Subcutaneous adipose tissue (tissue), 4 donors: ENCODE data around the gene PTGER3. TPM values are rescaled to one million over a fixed set of nuclear protein-coding genes. Genes with fewer than 3 reads are reported as not detected.

Experiments used
- CTCF ChIP-seq: fragments of 450-650 bp; IDR thresholded peaks from one replicate; pipeline ENCODE4 v1.5.1; 2016; ENCODE audit warnings: low read depth, mild to moderate bottlenecking, control low read depth, antibody characterized with exemption, moderate library complexity
- total RNA-seq, 4 donors: library from RNA; depleted of rRNA; stranded (reverse); fragments of >200 nt; gene quantifications; one replicate each; pipeline ENCODE4 v1.1.0, GENCODE V29; 2016

Gene PTGER3
- total RNA-seq, 4 donors from 2014 or later: 113 to 256 (median 168) TPM

- no peak for TF ChIP-seq CTCF
Observed at GRCh38 chr1:71038942-71039341, 8.7 kb downstream of the PTGER3 start.

GRCh38 chr1:71037829-71038620, 9.6 kb downstream of the PTGER3 start:
- TF ChIP-seq CTCF: no peak

- no peak for TF ChIP-seq CTCF
Observed at GRCh38 chr1:71037066-71037465, 10.6 kb downstream of the PTGER3 start.

- TF ChIP-seq CTCF: no peak
Observed at GRCh38 chr1:71033136-71033535, 14.5 kb downstream of the PTGER3 start.

GRCh38 chr1:71031426-71031825, 16.2 kb downstream of the PTGER3 start:
- TF ChIP-seq CTCF: no peak

GRCh38 chr1:71030026-71030425, 17.6 kb downstream of the PTGER3 start:
- TF ChIP-seq CTCF: no peak

GRCh38 chr1:71028981-71029380, 18.6 kb downstream of the PTGER3 start:
- no peak for TF ChIP-seq CTCF
